IPS-20b (cell line): ENCODE data around the gene WDPCP.
"Not testable (repeated sequence)": the region's sequence is repeated elsewhere in the genome, so short reads cannot be mapped to it uniquely, and the experiment has no call there.

Experiments used
- H3K27ac ChIP-seq: one replicate; pipeline ENCODE4 v1.5.1; 2013; ENCODE audit warnings: low read length
- H3K27me3 ChIP-seq: 2 replicates; pipeline ENCODE4 v1.6.1; 2013; ENCODE audit warnings: mild to moderate bottlenecking, low read length, inconsistent platforms; ENCODE audit not compliant: insufficient read depth
- H3K36me3 ChIP-seq: 2 replicates; pipeline ENCODE4 v1.6.1; 2013; ENCODE audit warnings: low read depth, mild to moderate bottlenecking, inconsistent platforms, low read length, moderate library complexity; ENCODE audit not compliant: insufficient read depth
- H3K4me1 ChIP-seq: 2 replicates; pipeline ENCODE4 v1.6.1; 2013; ENCODE audit warnings: mild to moderate bottlenecking, control low read depth, inconsistent platforms, low read length, moderate library complexity; ENCODE audit not compliant: insufficient read depth
- H3K4me3 ChIP-seq: 2 replicates; pipeline ENCODE4 v1.5.1; 2013; ENCODE audit warnings: mild to moderate bottlenecking, low read length, inconsistent platforms
- H3K9ac ChIP-seq: 2 replicates; pipeline ENCODE4 v1.6.1; 2013; ENCODE audit warnings: low read depth, mild to moderate bottlenecking, inconsistent platforms, low read length, moderate library complexity
- H3K9me3 ChIP-seq: 2 replicates; pipeline ENCODE4 v1.6.1; 2013; ENCODE audit warnings: mild to moderate bottlenecking, low read depth, low read length, inconsistent platforms; ENCODE audit not compliant: insufficient read depth

Gene WDPCP

DNA sequence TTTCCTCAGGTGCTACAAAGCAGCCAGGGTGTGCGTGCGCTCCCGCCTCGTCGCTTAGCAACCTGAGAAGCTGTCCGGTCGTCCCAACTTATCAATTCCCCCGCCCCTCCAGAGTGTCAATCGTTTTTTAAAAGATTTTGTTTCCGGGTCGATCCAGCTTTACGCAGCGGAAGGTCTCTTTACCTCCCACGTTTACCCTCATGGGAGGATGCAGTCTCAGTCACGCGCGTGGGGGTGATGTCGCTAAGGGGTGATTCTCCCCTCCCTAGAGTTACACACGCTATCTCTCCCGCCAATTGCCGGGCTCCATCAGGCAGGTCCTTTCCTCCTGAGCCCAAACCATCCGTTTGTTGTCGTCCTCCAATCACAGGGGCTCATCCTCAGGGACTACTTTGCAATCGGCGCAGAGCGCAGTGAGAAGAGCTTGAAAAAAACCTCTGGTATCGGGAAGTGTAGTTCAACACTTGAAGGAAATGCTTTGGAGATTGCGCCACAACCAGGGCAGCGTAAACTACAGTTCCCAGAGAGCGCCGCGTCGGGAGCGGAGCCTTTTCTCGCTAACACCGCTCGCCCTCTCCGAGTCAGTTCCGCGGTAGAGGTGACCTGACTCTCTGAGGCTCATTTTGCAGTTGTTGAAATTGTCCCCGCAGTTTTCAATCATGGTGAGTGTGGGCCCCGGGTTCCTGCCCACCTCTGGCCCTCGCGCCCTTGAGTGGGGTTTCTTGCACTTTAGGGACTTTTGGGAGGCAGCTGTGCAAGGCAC lies at the start of gene WDPCP, which contains the start of gene MDH1:
TSS of gene WDPCP (minus strand) at position 93 of the 763 bp plus-strand sequence. CDS start 206 bp downstream, outside the sequence.
TSS of gene MDH1 (plus strand) at position 579 of the 763 bp plus-strand sequence. CDS start at position 660, 81 bp downstream.
- peaks cover 28% of the 10 kb centered on the region for H3K36me3 ChIP-seq
- H3K9me3 ChIP-seq: no peaks in the 10 kb centered on the region
- peaks cover 14% of the 10 kb centered on the region; the same call in 1 of the 2 replicates for H3K4me1 ChIP-seq
- peak within 1 kb of the TSS; percentile 100 for H3K4me3 ChIP-seq
- peak within 1 kb of the TSS; percentile 94 for H3K27ac ChIP-seq
- H3K27me3 ChIP-seq: no peaks in the 10 kb centered on the region
- peak within 1 kb of the TSS; percentile 98 for H3K9ac ChIP-seq

DNA sequence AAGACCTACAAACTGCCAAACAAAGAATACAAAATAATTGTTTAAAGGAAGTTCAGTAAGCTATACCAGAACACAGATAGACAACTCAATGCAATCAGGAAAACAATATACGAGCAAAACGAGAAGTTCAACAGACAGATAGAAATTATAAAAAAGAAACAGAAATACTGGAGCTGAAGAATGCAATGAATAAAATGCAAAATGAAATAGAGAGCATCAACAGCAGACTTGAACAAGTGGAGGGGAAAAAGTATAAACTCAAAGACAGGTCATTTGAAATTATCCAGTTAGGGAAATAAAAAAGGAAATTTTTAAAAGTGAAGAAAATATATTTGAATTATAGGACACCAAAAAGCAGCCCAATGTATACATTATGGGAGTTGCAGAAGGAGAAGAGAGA lies 44.1 kb upstream of the WDPCP start:
- H3K9ac ChIP-seq: no peak overlapping the region
- no peak overlapping the region for H3K4me3 ChIP-seq
- no peaks in the 10 kb centered on the region for H3K36me3 ChIP-seq
- no peak overlapping the region for H3K27ac ChIP-seq
- no peaks in the 10 kb centered on the region for H3K27me3 ChIP-seq
- H3K4me1 ChIP-seq: no peaks in the 10 kb centered on the region
- H3K9me3 ChIP-seq: peaks cover 24% of the 10 kb centered on the region

- Histone ChIP-seq H3K27ac (no peak overlapping the region), H3K36me3 (no peaks in the 10 kb centered on the region), H3K4me1 (no peaks in the 10 kb centered on the region), H3K9ac (no peak overlapping the region), H3K9me3 (peaks cover 22% of the 10 kb centered on the region), H3K27me3 (no peaks in the 10 kb centered on the region), H3K4me3 (no peak overlapping the region)
Measured at GRCh38 chr2:63631501-63631900, 43.2 kb upstream of the WDPCP start.

GRCh38 chr2:63628403-63628942 lies 40.2 kb upstream of the WDPCP start:
- no peaks in the 10 kb centered on the region for H3K27me3 ChIP-seq
- H3K36me3 ChIP-seq: no peaks in the 10 kb centered on the region
- no peak overlapping the region for H3K4me3 ChIP-seq
- no peaks in the 10 kb centered on the region for H3K4me1 ChIP-seq
- no peak overlapping the region for H3K27ac ChIP-seq
- H3K9me3 ChIP-seq: peaks cover 12% of the 10 kb centered on the region
- H3K9ac ChIP-seq: no peak overlapping the region

DNA sequence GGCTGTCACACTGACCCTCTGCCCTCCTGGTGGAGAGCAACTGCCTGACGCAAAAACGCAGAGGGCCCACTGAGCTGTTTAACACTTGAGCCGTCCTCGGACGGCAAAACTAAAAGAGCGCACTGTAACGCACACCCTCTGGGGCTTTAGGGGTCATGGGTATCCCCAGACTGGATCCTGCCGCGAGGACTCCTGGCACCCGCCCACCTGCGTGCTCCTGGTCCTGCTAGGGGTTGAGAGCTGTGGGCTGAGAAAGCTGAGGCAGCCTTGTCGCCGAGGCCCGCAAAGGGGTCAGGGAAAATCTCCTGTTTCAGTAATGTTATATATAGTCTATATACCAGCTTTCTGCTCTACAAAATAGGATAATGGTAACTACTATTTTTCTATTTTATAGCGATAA lies 39.6 kb upstream of the WDPCP start:
- H3K9ac ChIP-seq: no peak overlapping the region
- H3K9me3 ChIP-seq: peaks cover 8% of the 10 kb centered on the region
- H3K27ac ChIP-seq: no peak overlapping the region
- H3K36me3 ChIP-seq: no peaks in the 10 kb centered on the region
- H3K27me3 ChIP-seq: no peaks in the 10 kb centered on the region
- H3K4me1 ChIP-seq: no peaks in the 10 kb centered on the region
- H3K4me3 ChIP-seq: no peak overlapping the region

DNA sequence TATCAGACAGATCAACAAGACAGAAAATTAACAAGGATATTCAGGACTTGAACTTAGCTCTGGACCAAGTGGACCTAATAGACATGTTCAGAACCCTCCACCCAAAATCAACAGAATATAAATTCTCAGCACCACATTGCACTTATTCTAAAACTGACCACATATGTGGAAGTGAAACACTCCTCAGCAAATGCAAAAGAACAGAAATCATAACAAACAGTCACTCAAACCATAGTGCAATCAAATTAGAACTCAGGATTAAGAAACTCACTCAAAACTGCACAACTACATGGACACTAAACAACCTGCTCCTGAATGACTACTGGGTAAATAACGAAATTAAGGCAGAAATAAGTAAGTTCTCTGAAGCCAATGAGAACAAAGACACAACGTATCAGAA lies 35.5 kb upstream of the WDPCP start:
- not testable (repeated sequence) for H3K9ac ChIP-seq, H3K4me3 ChIP-seq, H3K27me3 ChIP-seq, H3K4me1 ChIP-seq, H3K27ac ChIP-seq, H3K9me3 ChIP-seq, H3K36me3 ChIP-seq

GRCh38 chr2:63622751-63623150 lies 34.5 kb upstream of the WDPCP start:
- H3K4me3 ChIP-seq: no peak overlapping the region

DNA sequence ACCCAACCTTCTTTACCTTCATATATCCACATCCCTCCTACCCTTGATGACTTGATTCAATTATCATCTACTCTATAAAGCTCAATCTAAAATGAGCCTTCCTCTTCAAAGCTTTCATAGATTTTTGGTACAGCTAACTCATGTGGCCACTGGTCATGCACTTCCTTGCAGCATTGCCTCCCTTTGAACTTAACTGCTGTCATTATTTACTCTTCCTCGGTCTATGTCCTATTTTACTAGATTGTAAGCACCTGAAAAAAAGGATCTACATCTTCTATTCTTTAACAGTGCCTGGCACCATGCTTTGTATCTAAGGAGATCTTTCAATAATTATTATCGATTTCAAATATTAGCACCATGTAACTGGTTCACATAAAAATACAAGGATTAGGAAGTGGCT lies 31.1 kb upstream of the WDPCP start:
- Histone ChIP-seq H3K4me1 (peaks cover 45% of the 10 kb centered on the region; the same call in 1 of the 2 replicates), H3K36me3 (no peaks in the 10 kb centered on the region), H3K4me3 (no peak overlapping the region), H3K9me3 (peaks cover 4% of the 10 kb centered on the region), H3K27me3 (no peaks in the 10 kb centered on the region), H3K9ac (peak overlapping the region; percentile 45; the same call in 1 of the 2 replicates), H3K27ac (peak overlapping the region; percentile 29)

More at GRCh38 chr2:63622751-63623150, 34.5 kb upstream of the WDPCP start:
- Histone ChIP-seq H3K9me3 (peaks cover 9% of the 10 kb centered on the region), H3K27ac (no peak overlapping the region), H3K4me1 (peaks cover 13% of the 10 kb centered on the region; the same call in 1 of the 2 replicates), H3K36me3 (no peaks in the 10 kb centered on the region), H3K27me3 (no peaks in the 10 kb centered on the region), H3K9ac (no peak overlapping the region)

GRCh38 chr2:63617366-63617765 lies 29.1 kb upstream of the WDPCP start:
- Histone ChIP-seq H3K27me3 (no peaks in the 10 kb centered on the region), H3K4me1 (peaks cover 62% of the 10 kb centered on the region; the same call in 1 of the 2 replicates), H3K36me3 (no peaks in the 10 kb centered on the region), H3K9ac (peak overlapping the region; percentile 94), H3K9me3 (peaks cover 4% of the 10 kb centered on the region), H3K27ac (peak overlapping the region; percentile 59), H3K4me3 (0 out of 2 replicates have a peak overlapping the region, but pooled peaks have one; percentile 71)

DNA sequence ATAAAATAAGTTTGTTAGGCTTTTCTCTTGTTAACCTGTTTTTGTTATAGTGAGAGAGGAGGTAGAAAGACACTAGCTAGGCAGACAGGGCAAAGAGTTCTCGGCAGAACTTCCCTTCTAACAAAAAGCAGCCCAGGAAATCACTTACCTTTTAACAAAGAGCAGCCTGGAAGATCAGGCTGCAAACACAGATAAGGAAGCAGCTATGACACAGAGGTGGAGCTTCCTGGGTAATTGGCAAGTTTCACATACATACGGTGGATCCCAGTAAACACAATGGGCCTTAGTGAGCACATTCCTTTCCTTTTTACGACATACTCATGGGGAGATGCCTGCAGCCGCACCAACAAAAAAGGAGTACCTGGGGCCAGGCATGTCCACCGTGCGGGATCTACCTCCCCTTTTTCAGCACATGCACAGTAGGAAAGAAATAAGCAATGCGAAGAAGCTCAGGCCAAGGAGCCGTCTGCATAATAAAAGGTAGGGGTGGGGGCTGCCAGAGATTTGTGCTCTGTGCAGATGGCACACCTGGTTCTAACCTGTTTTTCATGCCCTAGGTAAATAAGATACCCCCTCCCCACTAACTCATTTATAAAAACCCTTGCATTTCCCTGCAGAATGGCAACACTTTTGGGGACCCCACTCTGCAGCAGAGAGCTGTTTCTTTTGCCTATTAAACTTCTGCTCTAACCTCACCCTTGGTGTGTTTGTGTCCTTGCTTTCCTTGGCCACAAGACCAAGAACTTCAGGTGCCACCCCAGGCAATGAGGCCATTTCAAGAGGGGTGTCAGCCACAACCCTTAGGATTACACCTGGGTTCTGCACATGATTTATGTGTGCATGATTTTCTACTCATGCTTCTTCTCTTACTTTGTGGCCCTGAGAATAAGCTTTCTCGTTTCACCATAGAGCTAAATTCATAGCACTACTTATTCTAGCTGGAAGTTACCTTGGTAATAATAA lies 27.0 kb upstream of the WDPCP start:
- Histone ChIP-seq H3K4me3 (peak overlapping the region; percentile 71), H3K4me1 (peaks cover 64% of the 10 kb centered on the region; the same call in 1 of the 2 replicates), H3K27ac (peak overlapping the region; percentile 100), H3K9ac (peak overlapping the region; percentile 94), H3K9me3 (no peaks in the 10 kb centered on the region; the same call in 1 of the 2 replicates), H3K27me3 (no peaks in the 10 kb centered on the region), H3K36me3 (no peaks in the 10 kb centered on the region)

DNA sequence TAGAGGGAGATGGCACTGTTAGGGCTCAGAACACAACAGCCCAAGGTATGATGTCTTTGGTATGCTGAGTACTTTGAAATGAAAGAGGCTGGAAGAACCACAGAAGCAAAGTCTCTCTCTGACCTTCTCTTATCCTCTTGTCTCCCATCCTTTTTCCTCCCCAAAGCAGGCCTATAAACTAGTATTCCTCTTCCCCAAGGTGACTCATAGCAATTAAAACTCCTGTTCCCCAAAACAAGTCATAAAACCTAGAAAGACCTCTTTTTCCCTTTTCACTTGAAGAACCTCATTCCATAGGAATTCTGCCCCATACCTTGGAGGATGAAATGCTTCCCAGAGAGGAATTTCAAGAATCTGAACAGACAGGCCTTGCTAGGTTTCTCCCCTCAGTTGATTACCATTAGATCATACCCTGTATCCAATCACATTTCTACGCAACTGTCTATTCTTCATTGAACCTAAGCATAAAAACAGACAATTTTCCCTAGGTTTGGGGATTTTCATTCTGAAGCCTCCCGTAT lies 26.2 kb upstream of the WDPCP start:
- H3K9ac ChIP-seq: peak overlapping the region; percentile 94
- no peaks in the 10 kb centered on the region for H3K36me3 ChIP-seq
- no peaks in the 10 kb centered on the region for H3K27me3 ChIP-seq
- H3K4me3 ChIP-seq: peak overlapping the region; percentile 71
- H3K27ac ChIP-seq: peak overlapping the region; percentile 100
- no peaks in the 10 kb centered on the region for H3K9me3 ChIP-seq
- peaks cover 64% of the 10 kb centered on the region; the same call in 1 of the 2 replicates for H3K4me1 ChIP-seq
